ENCODE data around the gene ANKLE1.

- TF ChIP-seq, protein P1, sequence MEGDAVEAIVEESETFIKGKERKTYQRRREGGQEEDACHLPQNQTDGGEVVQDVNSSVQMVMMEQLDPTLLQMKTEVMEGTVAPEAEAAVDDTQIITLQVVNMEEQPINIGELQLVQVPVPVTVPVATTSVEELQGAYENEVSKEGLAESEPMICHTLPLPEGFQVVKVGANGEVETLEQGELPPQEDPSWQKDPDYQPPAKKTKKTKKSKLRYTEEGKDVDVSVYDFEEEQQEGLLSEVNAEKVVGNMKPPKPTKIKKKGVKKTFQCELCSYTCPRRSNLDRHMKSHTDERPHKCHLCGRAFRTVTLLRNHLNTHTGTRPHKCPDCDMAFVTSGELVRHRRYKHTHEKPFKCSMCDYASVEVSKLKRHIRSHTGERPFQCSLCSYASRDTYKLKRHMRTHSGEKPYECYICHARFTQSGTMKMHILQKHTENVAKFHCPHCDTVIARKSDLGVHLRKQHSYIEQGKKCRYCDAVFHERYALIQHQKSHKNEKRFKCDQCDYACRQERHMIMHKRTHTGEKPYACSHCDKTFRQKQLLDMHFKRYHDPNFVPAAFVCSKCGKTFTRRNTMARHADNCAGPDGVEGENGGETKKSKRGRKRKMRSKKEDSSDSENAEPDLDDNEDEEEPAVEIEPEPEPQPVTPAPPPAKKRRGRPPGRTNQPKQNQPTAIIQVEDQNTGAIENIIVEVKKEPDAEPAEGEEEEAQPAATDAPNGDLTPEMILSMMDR (optimal IDR thresholded peaks at IDR 0.05 in 1 of 3, IDR thresholded peaks at IDR 0.05 in 1 of 3, conservative IDR thresholded peaks at IDR 0.05 in 1 of 3; ENCODE audit: extremely low read depth in 1 of 3, insufficient read depth in 2 of 3, low read length in 3 of 3) = no peak
- TF ChIP-seq EZH2 (IDR thresholded peaks at IDR 0.05; ENCODE audit: low read length) = no peak
These were observed 33.5 kb upstream of the ANKLE1 start for GRCh38 chr19:17248011-17248776.
